Activated CD8-positive, alpha-beta T cell treated with anti-CD3 and anti-CD28 coated beads for 36 hours (primary cell): ENCODE measurements around the gene MAPK1IP1L. TPM values are rescaled to one million over a fixed set of nuclear protein-coding genes. Genes with fewer than 3 reads are reported as not detected.

Source experiments
- ATAC-seq: fragments of 200-7000 bp; cut with Tn5 transposase; one replicate; pipeline ENCODE4 v1.10.0; 2021; ENCODE audit warnings: mild to moderate bottlenecking, moderate library complexity
- CTCF ChIA-PET: fragments of 350-600 bp; sonication (Branson Sonifier 250); formaldehyde crosslinking; loops from one replicate; lab custom pipeline; 2021; ENCODE audit warnings: antibody characterized with exemption; lab: Charles Lee
- POLR2A ChIA-PET: fragments of 350-600 bp; sonication (Branson Sonifier 250); formaldehyde crosslinking; loops from one replicate; lab custom pipeline; 2021; ENCODE audit warnings: antibody characterized with exemption; lab: Charles Lee
- DNase-seq: peaks from one replicate; pipeline ENCODE4 v3.0.0-alpha.2; 2020
- H3K27ac Mint-ChIP-seq: one replicate; pipeline ENCODE4 v1.8.0; 2021; ENCODE audit warnings: mild to moderate bottlenecking, mixed read lengths
- H3K27me3 Mint-ChIP-seq: one replicate; pipeline ENCODE4 v1.8.0; 2021; ENCODE audit warnings: mixed read lengths
- H3K36me3 Mint-ChIP-seq: one replicate; pipeline ENCODE4 v1.8.0; 2021; ENCODE audit warnings: low read depth, mixed read lengths
- H3K4me1 Mint-ChIP-seq: one replicate; pipeline ENCODE4 v1.8.0; 2021; ENCODE audit warnings: low read depth, mixed read lengths
- H3K4me3 Mint-ChIP-seq: one replicate; pipeline ENCODE4 v1.8.0; 2021; ENCODE audit warnings: mild to moderate bottlenecking, moderate library complexity, mixed read lengths
- H3K9me3 Mint-ChIP-seq: one replicate; pipeline ENCODE4 v1.8.0; 2021; ENCODE audit warnings: mixed read lengths
- intact Hi-C: fragments of 100-400 bp; cut with micrococcal nuclease; formaldehyde crosslinking; loops from one replicate; pipeline ENCODE4 v1.10.0; 2022
- total RNA-seq, 2 experiments: library from RNA; stranded (reverse); gene quantifications; one replicate each; pipeline ENCODE4 v1.2.3, GENCODE V29; 2021
- TF ChIP-seq, protein P1 (sequence below): fragments of 200-600 bp; IDR thresholded peaks from one replicate; pipeline ENCODE4 v1.8.0; 2022; ENCODE audit warnings: antibody characterized with exemption, mild to moderate bottlenecking

The MAPK1IP1L gene
- total RNA-seq, 2 experiments from 2014 or later = 89.3 to 105 TPM

GRCh38 chr14:55115460-55115859 is 64.0 kb downstream of the MAPK1IP1L start:
- CTCF ChIA-PET = interaction anchor here (1.2 kb wide), 1 partner anchor 43 kb away, joined by 3 read pairs; no protein-coding TSS in a partner anchor
- Mint-ChIP-seq H3K27ac (no peak overlapping the region), H3K4me3 (no peak overlapping the region), H3K9me3 (no peaks in the 10 kb centered on the region), H3K27me3 (no peaks in the 10 kb centered on the region), H3K36me3 (no peaks in the 10 kb centered on the region), H3K4me1 (no peaks in the 10 kb centered on the region)
- DNase-seq (no peak), ATAC-seq (no peak)
- intact Hi-C loops = no loop called here
- TF ChIP-seq, protein P1, sequence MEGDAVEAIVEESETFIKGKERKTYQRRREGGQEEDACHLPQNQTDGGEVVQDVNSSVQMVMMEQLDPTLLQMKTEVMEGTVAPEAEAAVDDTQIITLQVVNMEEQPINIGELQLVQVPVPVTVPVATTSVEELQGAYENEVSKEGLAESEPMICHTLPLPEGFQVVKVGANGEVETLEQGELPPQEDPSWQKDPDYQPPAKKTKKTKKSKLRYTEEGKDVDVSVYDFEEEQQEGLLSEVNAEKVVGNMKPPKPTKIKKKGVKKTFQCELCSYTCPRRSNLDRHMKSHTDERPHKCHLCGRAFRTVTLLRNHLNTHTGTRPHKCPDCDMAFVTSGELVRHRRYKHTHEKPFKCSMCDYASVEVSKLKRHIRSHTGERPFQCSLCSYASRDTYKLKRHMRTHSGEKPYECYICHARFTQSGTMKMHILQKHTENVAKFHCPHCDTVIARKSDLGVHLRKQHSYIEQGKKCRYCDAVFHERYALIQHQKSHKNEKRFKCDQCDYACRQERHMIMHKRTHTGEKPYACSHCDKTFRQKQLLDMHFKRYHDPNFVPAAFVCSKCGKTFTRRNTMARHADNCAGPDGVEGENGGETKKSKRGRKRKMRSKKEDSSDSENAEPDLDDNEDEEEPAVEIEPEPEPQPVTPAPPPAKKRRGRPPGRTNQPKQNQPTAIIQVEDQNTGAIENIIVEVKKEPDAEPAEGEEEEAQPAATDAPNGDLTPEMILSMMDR = no peak
- POLR2A ChIA-PET = no interaction called here

GRCh38 chr14:55115861-55116245 is 64.4 kb downstream of the MAPK1IP1L start:
- no peak for ATAC-seq
- CTCF ChIA-PET = no interaction called here

GRCh38 chr14:55116246-55117030 is 65.0 kb downstream of the MAPK1IP1L start:
- POLR2A ChIA-PET = no interaction called here

More at GRCh38 chr14:55115861-55116245, 64.4 kb downstream of the MAPK1IP1L start:
- Mint-ChIP-seq H3K4me1 (no peaks in the 10 kb centered on the region), H3K27ac (no peak overlapping the region), H3K36me3 (no peaks in the 10 kb centered on the region), H3K9me3 (no peaks in the 10 kb centered on the region), H3K4me3 (no peak overlapping the region), H3K27me3 (no peaks in the 10 kb centered on the region)
- TF ChIP-seq, protein P1 = no peak
- intact Hi-C loops = no loop called here
- no peak for DNase-seq
- POLR2A ChIA-PET = no interaction called here

GRCh38 chr14:55117803-55118441 is 66.5 kb downstream of the MAPK1IP1L start:
- Mint-ChIP-seq H3K9me3 (no peaks in the 10 kb centered on the region), H3K4me1 (no peaks in the 10 kb centered on the region), H3K27me3 (no peaks in the 10 kb centered on the region), H3K4me3 (no peak overlapping the region), H3K27ac (no peak overlapping the region), H3K36me3 (no peaks in the 10 kb centered on the region)
- TF ChIP-seq, protein P1 = no peak
- DNase-seq (no peak), ATAC-seq (peak; percentile 17)
- intact Hi-C loops = no loop called here
- ChIA-PET CTCF (interaction anchor here (1.0 to 1.8 kb wide), 3 partner anchors 10 to 30 kb away, joined by 3 to 6 read pairs (median 3); no protein-coding TSS in a partner anchor), POLR2A (no interaction called here)

More at GRCh38 chr14:55116246-55117030, 65.0 kb downstream of the MAPK1IP1L start:
- Mint-ChIP-seq H3K4me1 (no peaks in the 10 kb centered on the region), H3K9me3 (no peaks in the 10 kb centered on the region), H3K27me3 (no peaks in the 10 kb centered on the region), H3K36me3 (no peaks in the 10 kb centered on the region), H3K4me3 (no peak overlapping the region), H3K27ac (no peak overlapping the region)
- intact Hi-C loops = no loop called here
- no peak for DNase-seq
- no peak for ATAC-seq
- CTCF ChIA-PET = interaction anchor here (1.2 kb wide), 1 partner anchor 29 kb away, joined by 3 read pairs; no protein-coding TSS in a partner anchor
- TF ChIP-seq, protein P1 = no peak

DNA sequence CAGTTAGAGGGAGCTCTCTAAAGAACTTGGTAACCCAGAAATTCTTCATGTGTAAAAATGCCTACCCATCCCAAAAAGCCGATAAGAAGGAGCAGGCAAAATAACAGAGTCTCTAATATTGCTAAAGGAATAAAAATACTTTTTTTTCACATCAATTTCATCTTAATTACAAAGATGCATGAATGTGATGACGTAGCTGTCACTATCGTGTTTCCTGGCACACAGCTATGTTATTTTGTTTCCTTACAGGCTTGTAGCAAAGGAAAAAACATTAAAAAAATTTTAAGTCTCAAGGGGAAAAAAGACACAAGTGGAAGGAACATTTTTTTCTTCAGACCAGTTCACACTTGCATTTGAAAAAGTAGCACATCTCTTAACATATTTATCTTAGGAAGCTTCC is 67.3 kb downstream of the MAPK1IP1L start:
- TF ChIP-seq, protein P1 = no peak

More for the DNA sequence above, 67.3 kb downstream of the MAPK1IP1L start:
- Mint-ChIP-seq H3K27me3 (no peaks in the 10 kb centered on the region), H3K4me1 (no peaks in the 10 kb centered on the region), H3K27ac (no peak overlapping the region), H3K9me3 (no peaks in the 10 kb centered on the region), H3K4me3 (no peak overlapping the region), H3K36me3 (no peaks in the 10 kb centered on the region)
- ATAC-seq (no peak), DNase-seq (no peak)
- ChIA-PET CTCF (interaction anchor here (1.0 to 1.8 kb wide), 2 partner anchors 9 to 16 kb away, joined by 3 to 6 read pairs; no protein-coding TSS in a partner anchor), POLR2A (no interaction called here)
- intact Hi-C loops = no loop called here
